ENCODE data around the gene DLG1. TPM values are rescaled to one million over a fixed set of nuclear protein-coding genes. Genes with fewer than 3 reads are reported as not detected.

Gene DLG1
- total and polyA plus RNA-seq, 2 of the 4 experiments (the other 2 are of a cell fraction) = 21.2 to 57.7 TPM

DNA sequence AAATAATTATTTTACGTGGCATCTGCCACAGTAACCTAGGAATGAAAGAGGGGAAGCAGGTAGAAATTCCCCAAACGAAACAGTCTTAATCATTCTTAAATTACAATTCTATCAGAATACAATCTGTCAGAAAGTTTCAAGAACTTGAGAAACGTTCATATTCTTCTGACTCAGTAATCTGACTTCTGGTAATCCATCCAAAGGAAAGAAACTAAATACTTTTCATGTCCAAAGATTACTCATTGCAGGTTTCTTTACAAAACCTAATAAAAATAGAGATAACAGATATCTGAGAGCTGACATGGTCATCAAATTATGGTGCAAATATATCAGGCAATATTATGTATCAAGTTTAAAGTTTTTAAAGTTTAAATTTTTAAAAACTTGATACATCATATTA lies 109.4 kb downstream of the DLG1 start:
- Histone ChIP-seq H3K36me3 (ENCODE audit: control insufficient read depth, insufficient read depth, low read length) (no peaks in the 10 kb centered on the region), H3K14ac (replicated peaks; ENCODE audit: low read depth, low read length) (no peak overlapping the region), H3K4me1 (ENCODE audit: control insufficient read depth, insufficient read depth, low read length) (peaks cover 4% of the 10 kb centered on the region), H3K56ac (ENCODE audit: extremely low read depth, insufficient read depth, low read length) (no peak overlapping the region), H4K5ac (ENCODE audit: low read depth, low read length) (no peak overlapping the region), H2AK9ac (replicated peaks; ENCODE audit: low read depth, low read length, poor library complexity) (no peak overlapping the region), H2BK5ac (ENCODE audit: low read depth, low read length, poor library complexity, severe bottlenecking) (no peak overlapping the region), H4K20me1 (ENCODE audit: insufficient read depth, low read length) (peaks cover 26% of the 10 kb centered on the region; the same call in 1 of the 2 replicates), H3K4ac (ENCODE audit: low read depth, low read length) (no peak overlapping the region), H3K4me2 (ENCODE audit: low read depth, low read length) (no peak overlapping the region), H2BK120ac (ENCODE audit: low read depth, low read length) (no peak overlapping the region), H3K9me3 (ENCODE audit: control insufficient read depth, insufficient read depth, low read length) (no peaks in the 10 kb centered on the region), H4K8ac (ENCODE audit: low read depth in 2 of 2, low read length in 2 of 2) (no peak overlapping the region), H3K27ac (ENCODE audit: insufficient read depth, low read length) (no peak overlapping the region), H2AK5ac (ENCODE audit: low read depth, low read length) (no peak overlapping the region), H3K18ac (ENCODE audit: low read depth, low read length) (no peak overlapping the region), H3K79me1 (ENCODE audit: low read depth in 1 of 2, low read length in 2 of 2) (peaks cover 13 to 41% of the 10 kb centered on the region in 2 experiments; a peak in 3 of 4 replicates), H2BK20ac (ENCODE audit: low read depth, low read length) (no peak overlapping the region), H4K91ac (ENCODE audit: insufficient read depth, low read depth, low read length) (no peak overlapping the region), H3K9me1 (ENCODE audit: insufficient read depth, low read length) (0 out of 2 replicates have a peak, but pooled peaks cover 2% of the 10 kb centered on the region), H2BK15ac (ENCODE audit: low read depth, low read length) (no peak overlapping the region), H3K23ac (ENCODE audit: low read depth, low read length) (no peak overlapping the region), H3K9ac (ENCODE audit: low read depth, low read length) (no peak overlapping the region), H3K27me3 (ENCODE audit: control insufficient read depth, insufficient read depth, low read length) (no peaks in the 10 kb centered on the region), H2AFZ (replicated peaks; ENCODE audit: low read length, poor library complexity) (no peak overlapping the region), H3K4me3 (ENCODE audit: insufficient read depth, low read depth, low read length) (no peak overlapping the region)
- CTCF ChIA-PET = no interaction called here
- intact Hi-C loops (cut with micrococcal nuclease) (no loop called here), dilution Hi-C loops (cut with HindIII; ENCODE audit: low sequenced_read_pairs, unreplicated experiment) (no loop called here), in situ Hi-C loops (cut with MboI; ENCODE audit: low sequenced_read_pairs) (loop anchor here (10.0 kb wide), 1 partner anchor 214 kb away; no protein-coding TSS in a partner anchor)
- no peak for DNase-seq
- no TSS peak for BruUV-seq (replicated peaks)
- POLR2A ChIA-PET (ENCODE audit: unreplicated experiment) = no interaction called here
- no peak for TF ChIP-seq MAFK (IDR thresholded peaks at IDR 0.05; ENCODE audit: low read depth, low read length)
- TF ChIP-seq USF2 (IDR thresholded peaks at IDR 0.05; ENCODE audit: low read depth, low read length) = no peak
- TF ChIP-seq ELK1 (IDR thresholded peaks at IDR 0.05; ENCODE audit: borderline replicate concordance, low read depth, low read length) = no peak
- TF ChIP-seq RAD21 (IDR thresholded peaks at IDR 0.05; ENCODE audit: low read length) = no peak
- TF ChIP-seq MXI1 (IDR thresholded peaks at IDR 0.05; ENCODE audit: borderline replicate concordance, low read depth, low read length) = no peak
- no peak for TF ChIP-seq MAZ (IDR thresholded peaks at IDR 0.05; ENCODE audit: borderline replicate concordance, low read depth, low read length)
- no peak for TF ChIP-seq SMC3 (IDR thresholded peaks at IDR 0.05; ENCODE audit: low read depth, low read length)
- TF ChIP-seq CTCF (conservative IDR thresholded peaks at IDR 0.05; ENCODE audit: low read depth, low read length) = no peak
- TF ChIP-seq RFX5 (IDR thresholded peaks at IDR 0.05; ENCODE audit: low read depth, low read length) = no peak
- no peak for TF ChIP-seq FOS (IDR thresholded peaks at IDR 0.05; ENCODE audit: low read depth, low read length)
- TF ChIP-seq CHD1 (IDR thresholded peaks at IDR 0.05; ENCODE audit: low read depth, low read length) = no peak
- TF ChIP-seq POLR2A (IDR thresholded peaks at IDR 0.05; ENCODE audit: low read depth, low read length) = no peak
- TF ChIP-seq NFE2L2 (IDR thresholded peaks at IDR 0.05; ENCODE audit: low read depth, low read length) = no peak
- TF ChIP-seq RCOR1 (IDR thresholded peaks at IDR 0.05; ENCODE audit: insufficient replicate concordance, low read length) = no peak
- no peak for TF ChIP-seq CEBPB (IDR thresholded peaks at IDR 0.05; ENCODE audit: low read depth, low read length)
- no CpG with 5 or more reads among the region's 3 CpGs for WGBS, 2 experiments (ENCODE audit: extremely low coverage in 2 of 2, insufficient read length in 1 of 2)
- ATAC-seq (ENCODE audit: low read depth) = no peak

Measured in IMR-90 (cell line).